IMR-90 (cell line): Measurements from ENCODE around the gene SFTPB. TPM values are rescaled to one million over a fixed set of nuclear protein-coding genes. Genes with fewer than 3 reads are reported as not detected.

Experiments
- ATAC-seq: fragments of 200-7000 bp; cut with Tn5 transposase; 2 replicates; pipeline ENCODE4 v1.9.1; 2020; ENCODE audit warnings: low read depth, mild to moderate bottlenecking, moderate library complexity
- BruUV-seq: library from RNA; stranded (reverse); fragments of 400-500 nt; replicated peaks from 2 replicates; lab custom pipeline; 2021; lab: Mats Ljungman, UMichigan
- CTCF ChIA-PET: fragments of 300-600 bp; formaldehyde crosslinking; extraction: SDS; loops from one replicate; lab custom pipeline; 2021; ENCODE audit warnings: antibody characterized with exemption; lab: Yijun Ruan, JAX
- POLR2A ChIA-PET: fragments of 300-600 bp; sonication (Branson Sonifier 250); formaldehyde crosslinking; loops from one replicate; lab custom pipeline; 2022; ENCODE audit warnings: antibody characterized with exemption; ENCODE audit not compliant: unreplicated experiment; lab: Charles Lee
- DNase-seq: peaks from one replicate; pipeline ENCODE4 v3.0.0; 2013
- H2AFZ ChIP-seq: replicated peaks from 2 replicates; pipeline ENCODE3; 2013; ENCODE audit warnings: low read length, mild to moderate bottlenecking; ENCODE audit not compliant: poor library complexity
- H2AK5ac ChIP-seq: 2 replicates; pipeline ENCODE4 v1.6.1; 2013; ENCODE audit warnings: low read depth, low read length, inconsistent platforms
- H2AK9ac ChIP-seq: replicated peaks from 2 replicates; pipeline ENCODE3; 2013; ENCODE audit warnings: mild to moderate bottlenecking, low read depth, low read length, moderate library complexity; ENCODE audit not compliant: poor library complexity
- H2BK120ac ChIP-seq: 2 replicates; pipeline ENCODE4 v1.6.1; 2013; ENCODE audit warnings: low read depth, low read length, inconsistent platforms
- H2BK15ac ChIP-seq: 3 replicates; pipeline ENCODE4 v1.6.1; 2013; ENCODE audit warnings: low read depth, low read length, inconsistent platforms
- H2BK20ac ChIP-seq: 2 replicates; pipeline ENCODE4 v1.6.1; 2013; ENCODE audit warnings: low read depth, mild to moderate bottlenecking, inconsistent platforms, low read length, moderate library complexity
- H2BK5ac ChIP-seq: 2 replicates; pipeline ENCODE4 v1.6.1; 2013; ENCODE audit warnings: mild to moderate bottlenecking, low read depth, low read length, inconsistent platforms; ENCODE audit not compliant: poor library complexity, severe bottlenecking
- H3K14ac ChIP-seq: replicated peaks from 2 replicates; pipeline ENCODE4 v1.6.1; 2013; ENCODE audit warnings: low read depth, low read length, inconsistent platforms
- H3K18ac ChIP-seq: 2 replicates; pipeline ENCODE4 v1.6.1; 2013; ENCODE audit warnings: low read depth, low read length, control low read depth
- H3K23ac ChIP-seq: 2 replicates; pipeline ENCODE4 v1.6.1; 2013; ENCODE audit warnings: low read depth, low read length, inconsistent platforms
- H3K27ac ChIP-seq: 2 replicates; pipeline ENCODE4 v1.5.1; 2013; ENCODE audit warnings: mild to moderate bottlenecking, control low read depth, low read length; ENCODE audit not compliant: insufficient read depth
- H3K27me3 ChIP-seq: 2 replicates; pipeline ENCODE4 v1.6.1; 2013; ENCODE audit warnings: low read length; ENCODE audit not compliant: control insufficient read depth, insufficient read depth
- H3K36me3 ChIP-seq: 2 replicates; pipeline ENCODE4 v1.6.1; 2013; ENCODE audit warnings: low read length, mixed read lengths; ENCODE audit not compliant: control insufficient read depth, insufficient read depth
- H3K4ac ChIP-seq: 2 replicates; pipeline ENCODE4 v1.6.1; 2013; ENCODE audit warnings: low read depth, low read length, inconsistent platforms
- H3K4me1 ChIP-seq: 2 replicates; pipeline ENCODE4 v1.6.1; 2013; ENCODE audit warnings: low read length, mixed read lengths; ENCODE audit not compliant: control insufficient read depth, insufficient read depth
- H3K4me2 ChIP-seq: 2 replicates; pipeline ENCODE4 v1.6.1; 2013; ENCODE audit warnings: low read depth, mild to moderate bottlenecking, control low read depth, low read length, moderate library complexity
- H3K4me3 ChIP-seq: 2 replicates; pipeline ENCODE4 v1.5.1; 2013; ENCODE audit warnings: low read depth, mild to moderate bottlenecking, control low read depth, low read length, moderate library complexity; ENCODE audit not compliant: insufficient read depth
- H3K56ac ChIP-seq: 2 replicates; pipeline ENCODE4 v1.6.1; 2013; ENCODE audit warnings: low read length, inconsistent platforms; ENCODE audit not compliant: insufficient read depth; ENCODE audit errors: extremely low read depth
- H3K79me1 ChIP-seq, 2 experiments: 2 replicates each; pipeline ENCODE4 v1.6.1; 2013; ENCODE audit warnings: low read length in 2 of 2, inconsistent platforms in 1 of 2, low read depth in 1 of 2
- H3K9ac ChIP-seq: 2 replicates; pipeline ENCODE4 v1.6.1; 2013; ENCODE audit warnings: low read depth, low read length, control low read depth
- H3K9me1 ChIP-seq: 2 replicates; pipeline ENCODE4 v1.6.1; 2013; ENCODE audit warnings: low read length, inconsistent platforms; ENCODE audit not compliant: insufficient read depth
- H3K9me3 ChIP-seq: 2 replicates; pipeline ENCODE4 v1.6.1; 2013; ENCODE audit warnings: low read length; ENCODE audit not compliant: control insufficient read depth, insufficient read depth
- H4K20me1 ChIP-seq: 2 replicates; pipeline ENCODE4 v1.6.1; 2013; ENCODE audit warnings: low read length, inconsistent platforms; ENCODE audit not compliant: insufficient read depth
- H4K5ac ChIP-seq: 2 replicates; pipeline ENCODE4 v1.6.1; 2013; ENCODE audit warnings: mild to moderate bottlenecking, low read depth, low read length, control low read depth
- H4K8ac ChIP-seq, 2 experiments: 2 replicates each; pipeline ENCODE4 v1.6.1; 2013; ENCODE audit warnings: low read depth in 2 of 2, low read length in 2 of 2, control low read depth in 1 of 2, inconsistent platforms in 1 of 2
- H4K91ac ChIP-seq: 2 replicates; pipeline ENCODE4 v1.6.1; 2013; ENCODE audit warnings: low read depth, low read length, inconsistent platforms; ENCODE audit not compliant: insufficient read depth
- BHLHE40 ChIP-seq: fragments of 150-350 bp; IDR thresholded peaks from 2 replicates; pipeline ENCODE4 v1.6.1; 2016; ENCODE audit warnings: mild to moderate bottlenecking, low read depth, low read length
- CEBPB ChIP-seq: IDR thresholded peaks from 2 replicates; pipeline ENCODE4 v1.6.1; 2012; ENCODE audit warnings: low read depth, low read length, improper control_type of control experiment
- CHD1 ChIP-seq: IDR thresholded peaks from 2 replicates; pipeline ENCODE4 v1.6.1; 2012; ENCODE audit warnings: low read depth, low read length, improper control_type of control experiment
- FOS ChIP-seq: fragments of 150-350 bp; IDR thresholded peaks from 2 replicates; pipeline ENCODE4 v1.6.1; 2016; ENCODE audit warnings: low read depth, low read length
- MAFK ChIP-seq: IDR thresholded peaks from 2 replicates; pipeline ENCODE4 v1.6.1; 2012; ENCODE audit warnings: low read depth, low read length, improper control_type of control experiment
- MAZ ChIP-seq: IDR thresholded peaks from 2 replicates; pipeline ENCODE4 v1.6.1; 2012; ENCODE audit warnings: low read depth, mild to moderate bottlenecking, low read length, improper control_type of control experiment, moderate library complexity, borderline replicate concordance
- MXI1 ChIP-seq: IDR thresholded peaks from 2 replicates; pipeline ENCODE4 v1.6.1; 2012; ENCODE audit warnings: low read depth, mild to moderate bottlenecking, low read length, moderate library complexity, borderline replicate concordance
- NFE2L2 ChIP-seq: fragments of 150-350 bp; IDR thresholded peaks from 2 replicates; pipeline ENCODE4 v1.6.1; 2016; ENCODE audit warnings: low read depth, mild to moderate bottlenecking, low read length
- POLR2A ChIP-seq: IDR thresholded peaks from 2 replicates; pipeline ENCODE4 v1.6.1; 2012; ENCODE audit warnings: mild to moderate bottlenecking, low read depth, low read length
- RAD21 ChIP-seq: IDR thresholded peaks from 2 replicates; pipeline ENCODE4 v1.6.1; 2012; ENCODE audit warnings: low read length, improper control_type of control experiment
- RCOR1 ChIP-seq: IDR thresholded peaks from 2 replicates; pipeline ENCODE4 v1.6.1; 2012; ENCODE audit warnings: mild to moderate bottlenecking, low read length, improper control_type of control experiment; ENCODE audit not compliant: insufficient replicate concordance
- RFX5 ChIP-seq: IDR thresholded peaks from 2 replicates; pipeline ENCODE4 v1.8.0; 2012; ENCODE audit warnings: low read depth, mild to moderate bottlenecking, low read length, moderate library complexity
- SMC3 ChIP-seq: fragments of 150-350 bp; IDR thresholded peaks from 2 replicates; pipeline ENCODE4 v1.6.1; 2016; ENCODE audit warnings: low read depth, mild to moderate bottlenecking, antibody characterized with exemption, low read length, moderate library complexity
- WGBS, 2 experiments: methylation state at CpG; one replicate each; pipeline versions ENCODE4 v1.1.5 to v1.1.7; 2013; ENCODE audit warnings: missing lambda C conversion rate in 2 of 2; ENCODE audit not compliant: insufficient read length in 1 of 2; ENCODE audit errors: extremely low coverage in 2 of 2; 5-methylcytosine and 5-hydroxymethylcytosine counted together
- dilution Hi-C: fragments of 300-500 bp; cut with HindIII; formaldehyde crosslinking; loops from one replicate; pipeline ENCODE4 v1.14.3; 2018; ENCODE audit warnings: low sequenced_read_pairs; ENCODE audit not compliant: unreplicated experiment
- in situ Hi-C: fragments of 300-500 bp; cut with MboI; formaldehyde crosslinking; loops from 3 replicates; pipeline ENCODE4 v1.14.3; 2019; ENCODE audit warnings: low sequenced_read_pairs, inconsistent platforms, mixed read lengths
- intact Hi-C: fragments of 100-400 bp; cut with micrococcal nuclease; formaldehyde crosslinking; loops from 2 replicates; pipeline ENCODE4 v1.10.0; 2022
- polyA plus RNA-seq, 3 experiments: library from polyadenylated mRNA; depleted of rRNA; stranded (reverse); fragments of >200 nt; gene quantifications; 2 replicates each; pipeline ENCODE4 v1.2.3, GENCODE V29; 2012; ENCODE audit warnings: low replicate concordance in 1 of 3
- total RNA-seq: library from RNA; depleted of rRNA; stranded (reverse); fragments of >200 nt; gene quantifications from 2 replicates; pipeline ENCODE4 v1.2.3, GENCODE V29; 2012
- TF ChIP-seq, protein P1 (sequence below): conservative IDR thresholded peaks from 2 replicates; pipeline ENCODE4 v1.5.1; 2012; ENCODE audit warnings: mild to moderate bottlenecking, low read depth, low read length, improper control_type of control experiment
- TF ChIP-seq, protein P2 (sequence below): fragments of 150-350 bp; IDR thresholded peaks from 2 replicates; pipeline ENCODE4 v1.6.1; 2017; ENCODE audit warnings: mild to moderate bottlenecking, antibody characterized with exemption, low read length, low read depth
- TF ChIP-seq, protein P3 (sequence below): fragments of 150-350 bp; IDR thresholded peaks from 2 replicates; pipeline ENCODE4 v1.6.1; 2016; ENCODE audit warnings: low read depth, mild to moderate bottlenecking, low read length, moderate library complexity, borderline replicate concordance

SFTPB gene
- total and polyA plus RNA-seq, 2 of the 4 experiments (the other 2 are of a cell fraction), result not detected

DNA sequence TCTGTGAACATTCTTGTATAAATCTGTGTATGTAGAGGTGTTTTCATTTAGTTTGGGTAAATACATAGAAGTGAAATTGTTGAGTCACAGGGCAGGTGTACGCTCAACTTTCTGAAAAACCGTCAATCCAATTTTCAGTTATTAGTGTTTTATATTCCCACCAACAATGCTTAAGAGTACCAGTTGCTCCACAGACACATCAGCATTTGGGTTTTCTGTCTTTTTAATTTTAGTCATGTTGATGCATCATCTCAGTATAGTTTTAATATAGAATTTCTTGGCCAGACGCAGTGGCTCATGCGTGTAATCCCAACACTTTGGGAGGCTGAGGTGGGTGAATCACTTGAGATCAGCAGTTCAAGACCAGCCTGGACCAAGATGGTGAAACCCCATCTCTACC, 22.9 kb upstream of the SFTPB start:
- TF ChIP-seq, protein P1, sequence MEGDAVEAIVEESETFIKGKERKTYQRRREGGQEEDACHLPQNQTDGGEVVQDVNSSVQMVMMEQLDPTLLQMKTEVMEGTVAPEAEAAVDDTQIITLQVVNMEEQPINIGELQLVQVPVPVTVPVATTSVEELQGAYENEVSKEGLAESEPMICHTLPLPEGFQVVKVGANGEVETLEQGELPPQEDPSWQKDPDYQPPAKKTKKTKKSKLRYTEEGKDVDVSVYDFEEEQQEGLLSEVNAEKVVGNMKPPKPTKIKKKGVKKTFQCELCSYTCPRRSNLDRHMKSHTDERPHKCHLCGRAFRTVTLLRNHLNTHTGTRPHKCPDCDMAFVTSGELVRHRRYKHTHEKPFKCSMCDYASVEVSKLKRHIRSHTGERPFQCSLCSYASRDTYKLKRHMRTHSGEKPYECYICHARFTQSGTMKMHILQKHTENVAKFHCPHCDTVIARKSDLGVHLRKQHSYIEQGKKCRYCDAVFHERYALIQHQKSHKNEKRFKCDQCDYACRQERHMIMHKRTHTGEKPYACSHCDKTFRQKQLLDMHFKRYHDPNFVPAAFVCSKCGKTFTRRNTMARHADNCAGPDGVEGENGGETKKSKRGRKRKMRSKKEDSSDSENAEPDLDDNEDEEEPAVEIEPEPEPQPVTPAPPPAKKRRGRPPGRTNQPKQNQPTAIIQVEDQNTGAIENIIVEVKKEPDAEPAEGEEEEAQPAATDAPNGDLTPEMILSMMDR, result no peak
- no peak for TF ChIP-seq RAD21
- TF ChIP-seq NFE2L2, result no peak
- TF ChIP-seq POLR2A, result no peak
- no peak for TF ChIP-seq MXI1
- TF ChIP-seq FOS, result no peak
- TF ChIP-seq MAFK, result no peak
- no peak for TF ChIP-seq RFX5
- no peak for TF ChIP-seq MAZ
- TF ChIP-seq BHLHE40, result no peak
- no peak for TF ChIP-seq SMC3
- no peak for TF ChIP-seq CEBPB
- TF ChIP-seq, protein P2, sequence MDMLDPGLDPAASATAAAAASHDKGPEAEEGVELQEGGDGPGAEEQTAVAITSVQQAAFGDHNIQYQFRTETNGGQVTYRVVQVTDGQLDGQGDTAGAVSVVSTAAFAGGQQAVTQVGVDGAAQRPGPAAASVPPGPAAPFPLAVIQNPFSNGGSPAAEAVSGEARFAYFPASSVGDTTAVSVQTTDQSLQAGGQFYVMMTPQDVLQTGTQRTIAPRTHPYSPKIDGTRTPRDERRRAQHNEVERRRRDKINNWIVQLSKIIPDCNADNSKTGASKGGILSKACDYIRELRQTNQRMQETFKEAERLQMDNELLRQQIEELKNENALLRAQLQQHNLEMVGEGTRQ, result no peak
- no peak for TF ChIP-seq CHD1
- TF ChIP-seq, protein P3, sequence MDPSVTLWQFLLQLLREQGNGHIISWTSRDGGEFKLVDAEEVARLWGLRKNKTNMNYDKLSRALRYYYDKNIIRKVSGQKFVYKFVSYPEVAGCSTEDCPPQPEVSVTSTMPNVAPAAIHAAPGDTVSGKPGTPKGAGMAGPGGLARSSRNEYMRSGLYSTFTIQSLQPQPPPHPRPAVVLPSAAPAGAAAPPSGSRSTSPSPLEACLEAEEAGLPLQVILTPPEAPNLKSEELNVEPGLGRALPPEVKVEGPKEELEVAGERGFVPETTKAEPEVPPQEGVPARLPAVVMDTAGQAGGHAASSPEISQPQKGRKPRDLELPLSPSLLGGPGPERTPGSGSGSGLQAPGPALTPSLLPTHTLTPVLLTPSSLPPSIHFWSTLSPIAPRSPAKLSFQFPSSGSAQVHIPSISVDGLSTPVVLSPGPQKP, result no peak
- no peak for TF ChIP-seq RCOR1
- Histone ChIP-seq H4K5ac (no peak overlapping the region), H3K9me1 (peaks cover 6% of the 10 kb centered on the region; the same call in 1 of the 2 replicates), H4K8ac (no peak overlapping the region), H2BK15ac (no peak overlapping the region), H3K79me1 (no peaks in the 10 kb centered on the region), H4K20me1 (no peaks in the 10 kb centered on the region), H3K27ac (no peak overlapping the region), H3K23ac (no peak overlapping the region), H3K9me3 (no peaks in the 10 kb centered on the region), H2AK9ac (no peak overlapping the region), H3K18ac (no peak overlapping the region), H3K36me3 (no peaks in the 10 kb centered on the region), H3K27me3 (peaks cover 6% of the 10 kb centered on the region; the same call in 1 of the 2 replicates), H3K56ac (no peak overlapping the region), H2AFZ (no peak overlapping the region), H2BK120ac (no peak overlapping the region), H2AK5ac (no peak overlapping the region), H2BK20ac (no peak overlapping the region), H3K4ac (no peak overlapping the region), H3K9ac (no peak overlapping the region), H3K4me3 (no peak overlapping the region), H4K91ac (no peak overlapping the region), H3K4me2 (no peak overlapping the region), H3K4me1 (peaks cover 3% of the 10 kb centered on the region; the same call in 1 of the 2 replicates), H3K14ac (no peak overlapping the region), H2BK5ac (no peak overlapping the region)
- CTCF ChIA-PET, result no interaction called here
- intact Hi-C loops, result no loop called here
- no TSS peak for BruUV-seq
- DNase-seq (no peak), ATAC-seq (no peak)
- POLR2A ChIA-PET, result interaction anchor here (0.6 kb wide), 1 partner anchor 45 kb away, joined by 3 read pairs; no protein-coding TSS in a partner anchor
- dilution Hi-C loops, result no loop called here
- in situ Hi-C loops, result no loop called here
- WGBS, 2 experiments, result no CpG with 5 or more reads among the region's 4 CpGs
